ENCODE results near the gene ALOX15.

ALOX15 gene

GRCh38 chr17:4623249-4623648 lies 18.2 kb downstream of the ALOX15 start:
- H3K36me3 ChIP-seq (ENCODE audit: control insufficient read depth, insufficient read depth, low read length), result no peaks in the 10 kb centered on the region
- H3K4me1 ChIP-seq (ENCODE audit: control insufficient read depth, insufficient read depth, low read length), result no peaks in the 10 kb centered on the region
- H3K9me3 ChIP-seq (ENCODE audit: control insufficient read depth, insufficient read depth, low read length), result no peaks in the 10 kb centered on the region
- H3K4me3 ChIP-seq (ENCODE audit: low read length), result no peak overlapping the region
- no peaks in the 10 kb centered on the region for H3K27me3 ChIP-seq (ENCODE audit: control insufficient read depth, insufficient read depth, low read length)
- no peak for DNase-seq (ENCODE audit: low read depth, low spot score)
- no peak overlapping the region for H3K27ac ChIP-seq (ENCODE audit: low read length)
- no CpG with 5 or more reads among the region's 2 CpGs for WGBS (ENCODE audit: insufficient coverage, insufficient read length)

GRCh38 chr17:4622375-4622774 lies 19.1 kb downstream of the ALOX15 start:
- no peak for DNase-seq (ENCODE audit: low read depth, low spot score)
- no peak overlapping the region for H3K4me3 ChIP-seq (ENCODE audit: low read length)
- H3K4me1 ChIP-seq (ENCODE audit: control insufficient read depth, insufficient read depth, low read length), result no peaks in the 10 kb centered on the region
- no peaks in the 10 kb centered on the region for H3K36me3 ChIP-seq (ENCODE audit: control insufficient read depth, insufficient read depth, low read length)
- H3K27ac ChIP-seq (ENCODE audit: low read length), result no peak overlapping the region
- no peaks in the 10 kb centered on the region for H3K27me3 ChIP-seq (ENCODE audit: control insufficient read depth, insufficient read depth, low read length)
- WGBS (ENCODE audit: insufficient coverage, insufficient read length), result no CpG with 5 or more reads among the region's 1 CpG
- no peaks in the 10 kb centered on the region for H3K9me3 ChIP-seq (ENCODE audit: control insufficient read depth, insufficient read depth, low read length)

DNA sequence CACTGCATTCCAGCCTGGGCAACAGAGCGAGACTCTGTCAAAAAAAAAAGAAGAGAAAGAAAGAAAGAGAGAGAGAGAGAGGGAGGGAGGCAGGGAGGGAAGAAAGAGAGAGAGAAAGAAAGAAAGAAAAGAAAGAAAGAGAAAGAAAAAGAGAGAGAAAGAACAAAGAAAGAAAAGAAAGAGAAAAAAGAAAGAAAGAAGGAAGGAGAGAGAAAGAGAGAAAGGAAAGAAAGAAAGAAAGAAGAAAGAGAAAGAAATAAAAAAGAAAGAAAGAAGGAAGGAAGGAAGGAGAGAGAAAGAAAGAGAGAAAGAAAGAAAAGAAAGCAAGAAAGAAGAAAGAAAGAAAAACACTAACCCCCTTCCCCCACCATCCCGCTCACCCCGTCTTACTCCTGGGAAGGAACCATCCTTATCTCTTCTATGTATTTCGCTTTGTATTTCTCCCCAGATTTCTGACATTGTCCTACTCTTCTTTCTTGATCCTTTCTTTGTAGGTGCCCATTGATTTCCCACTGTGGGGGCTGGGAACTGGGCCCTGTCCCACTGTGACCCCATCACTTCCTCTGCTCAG lies 20.9 kb downstream of the ALOX15 start:
- Histone ChIP-seq H3K9me3 (ENCODE audit: control insufficient read depth, insufficient read depth, low read length) (no peaks in the 10 kb centered on the region), H3K27ac (ENCODE audit: low read length) (no peak overlapping the region), H3K4me3 (ENCODE audit: low read length) (no peak overlapping the region), H3K27me3 (ENCODE audit: control insufficient read depth, insufficient read depth, low read length) (no peaks in the 10 kb centered on the region), H3K4me1 (ENCODE audit: control insufficient read depth, insufficient read depth, low read length) (no peaks in the 10 kb centered on the region), H3K36me3 (ENCODE audit: control insufficient read depth, insufficient read depth, low read length) (no peaks in the 10 kb centered on the region)
- DNase-seq (ENCODE audit: low read depth, low spot score), result no peak
- no CpG with 5 or more reads among the region's 4 CpGs for WGBS (ENCODE audit: insufficient coverage, insufficient read length)

DNA sequence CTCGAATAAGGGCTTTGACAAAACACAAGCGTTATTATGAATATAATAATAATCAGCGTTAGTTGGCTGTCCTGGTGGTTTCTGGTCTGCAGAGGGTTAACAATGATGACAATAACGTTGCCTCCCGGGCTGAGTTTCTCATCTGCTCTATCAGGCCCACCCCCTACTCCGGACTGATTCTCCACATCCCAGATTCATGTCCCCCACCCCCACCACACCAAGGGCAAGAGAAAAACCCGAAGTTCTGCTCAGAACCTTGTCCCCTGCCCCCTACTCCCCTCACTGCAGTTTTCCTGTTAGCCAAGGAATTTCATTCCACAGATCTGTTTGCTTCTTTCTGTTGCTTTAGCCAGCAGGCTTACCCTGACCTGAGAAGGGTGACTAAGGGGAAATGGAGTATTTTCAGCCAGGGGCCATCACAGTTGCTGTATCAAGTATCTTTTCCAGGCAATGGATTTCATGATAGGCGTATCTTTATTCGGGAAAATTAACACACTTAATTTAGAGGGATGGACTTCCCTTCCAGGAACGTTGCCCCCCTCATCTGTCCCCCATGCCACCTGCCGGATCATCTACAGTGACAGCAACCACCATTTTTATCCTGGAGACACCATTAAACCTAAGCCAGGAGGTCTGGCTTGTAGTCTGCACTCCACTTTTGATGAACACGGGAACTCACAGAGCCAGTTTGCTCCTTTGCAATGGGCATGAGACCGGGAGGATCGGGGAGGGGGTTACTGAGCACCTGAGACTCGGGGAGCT lies 23.7 kb downstream of the ALOX15 start:
- no CpG with 5 or more reads among the region's 15 CpGs for WGBS (ENCODE audit: insufficient coverage, insufficient read length)
- no peak overlapping the region for H3K27ac ChIP-seq (ENCODE audit: low read length)
- no peaks in the 10 kb centered on the region for H3K27me3 ChIP-seq (ENCODE audit: control insufficient read depth, insufficient read depth, low read length)
- H3K4me3 ChIP-seq (ENCODE audit: low read length), result no peak overlapping the region
- no peaks in the 10 kb centered on the region for H3K36me3 ChIP-seq (ENCODE audit: control insufficient read depth, insufficient read depth, low read length)
- H3K9me3 ChIP-seq (ENCODE audit: control insufficient read depth, insufficient read depth, low read length), result no peaks in the 10 kb centered on the region
- no peaks in the 10 kb centered on the region for H3K4me1 ChIP-seq (ENCODE audit: control insufficient read depth, insufficient read depth, low read length)
- no peak for DNase-seq (ENCODE audit: low read depth, low spot score)

GRCh38 chr17:4617090-4617489 lies 24.4 kb downstream of the ALOX15 start:
- WGBS (ENCODE audit: insufficient coverage, insufficient read length), result no CpG with 5 or more reads among the region's 17 CpGs

DNA sequence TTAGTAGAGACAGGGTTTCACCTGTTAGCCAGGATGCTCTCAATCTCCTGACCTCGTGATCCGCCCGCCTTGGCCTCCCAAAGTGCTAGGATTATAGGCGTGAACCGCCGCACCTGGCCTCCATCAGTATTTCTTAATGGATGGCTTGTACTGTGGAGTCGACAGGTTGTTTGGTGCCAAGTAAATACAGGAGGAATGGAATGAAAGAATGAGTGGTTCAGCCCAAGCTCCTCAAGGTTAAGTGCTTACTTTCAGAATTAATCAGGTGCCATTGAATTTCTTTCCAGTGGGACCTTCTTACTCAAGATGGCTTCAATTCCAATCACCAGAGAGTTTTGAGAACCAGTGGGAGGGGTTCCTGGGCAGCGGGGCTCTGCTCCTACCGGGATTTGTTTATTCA lies 25.0 kb downstream of the ALOX15 start:
- no peak for DNase-seq (ENCODE audit: low read depth, low spot score)
- no peaks in the 10 kb centered on the region for H3K4me1 ChIP-seq (ENCODE audit: control insufficient read depth, insufficient read depth, low read length)
- H3K27ac ChIP-seq (ENCODE audit: low read length), result no peak overlapping the region
- no peaks in the 10 kb centered on the region for H3K9me3 ChIP-seq (ENCODE audit: control insufficient read depth, insufficient read depth, low read length)
- H3K4me3 ChIP-seq (ENCODE audit: low read length), result no peak overlapping the region
- no peaks in the 10 kb centered on the region for H3K27me3 ChIP-seq (ENCODE audit: control insufficient read depth, insufficient read depth, low read length)
- no peaks in the 10 kb centered on the region for H3K36me3 ChIP-seq (ENCODE audit: control insufficient read depth, insufficient read depth, low read length)
- no CpG with 5 or more reads among the region's 9 CpGs for WGBS (ENCODE audit: insufficient coverage, insufficient read length)

More at GRCh38 chr17:4617090-4617489, 24.4 kb downstream of the ALOX15 start:
- no peak for DNase-seq (ENCODE audit: low read depth, low spot score)
- Histone ChIP-seq H3K36me3 (ENCODE audit: control insufficient read depth, insufficient read depth, low read length) (no peaks in the 10 kb centered on the region), H3K27ac (ENCODE audit: low read length) (no peak overlapping the region), H3K4me1 (ENCODE audit: control insufficient read depth, insufficient read depth, low read length) (no peaks in the 10 kb centered on the region), H3K4me3 (ENCODE audit: low read length) (no peak overlapping the region), H3K9me3 (ENCODE audit: control insufficient read depth, insufficient read depth, low read length) (no peaks in the 10 kb centered on the region), H3K27me3 (ENCODE audit: control insufficient read depth, insufficient read depth, low read length) (no peaks in the 10 kb centered on the region)

GRCh38 chr17:4610656-4611055 lies 30.8 kb downstream of the ALOX15 start:
- Histone ChIP-seq H3K27ac (ENCODE audit: low read length) (no peak overlapping the region), H3K9me3 (ENCODE audit: control insufficient read depth, insufficient read depth, low read length) (no peaks in the 10 kb centered on the region), H3K4me1 (ENCODE audit: control insufficient read depth, insufficient read depth, low read length) (no peaks in the 10 kb centered on the region), H3K36me3 (ENCODE audit: control insufficient read depth, insufficient read depth, low read length) (no peaks in the 10 kb centered on the region), H3K27me3 (ENCODE audit: control insufficient read depth, insufficient read depth, low read length) (no peaks in the 10 kb centered on the region), H3K4me3 (ENCODE audit: low read length) (no peak overlapping the region)
- WGBS (ENCODE audit: insufficient coverage, insufficient read length), result no CpG with 5 or more reads among the region's 6 CpGs
- DNase-seq (ENCODE audit: low read depth, low spot score), result no peak

DNA sequence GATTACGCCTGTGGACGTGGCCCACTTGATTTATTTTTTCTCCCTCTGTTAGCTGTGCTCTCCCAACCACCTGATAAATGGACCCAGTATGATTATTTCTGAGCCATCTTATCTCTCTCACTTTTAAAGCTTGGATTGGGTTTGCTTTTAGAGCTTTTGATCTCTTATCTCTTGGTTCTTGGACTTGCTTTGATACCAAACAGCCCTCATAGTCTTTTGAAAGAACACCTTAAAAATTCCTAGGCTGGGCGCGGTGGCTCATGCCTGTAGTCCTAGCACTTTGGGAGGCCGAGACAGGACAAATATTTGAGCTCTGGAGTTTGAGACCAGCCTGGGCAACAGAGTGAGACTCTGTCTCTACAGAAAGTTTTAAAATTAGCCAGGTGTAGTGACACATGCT lies 31.3 kb downstream of the ALOX15 start:
- no peaks in the 10 kb centered on the region for H3K36me3 ChIP-seq (ENCODE audit: control insufficient read depth, insufficient read depth, low read length)
- H3K4me1 ChIP-seq (ENCODE audit: control insufficient read depth, insufficient read depth, low read length), result no peaks in the 10 kb centered on the region
- no peaks in the 10 kb centered on the region for H3K9me3 ChIP-seq (ENCODE audit: control insufficient read depth, insufficient read depth, low read length)
- DNase-seq (ENCODE audit: low read depth, low spot score), result no peak
- H3K27me3 ChIP-seq (ENCODE audit: control insufficient read depth, insufficient read depth, low read length), result no peaks in the 10 kb centered on the region
- H3K4me3 ChIP-seq (ENCODE audit: low read length), result no peak overlapping the region
- no peak overlapping the region for H3K27ac ChIP-seq (ENCODE audit: low read length)
- WGBS (ENCODE audit: insufficient coverage, insufficient read length), result no CpG with 5 or more reads among the region's 5 CpGs

- no CpG with 5 or more reads among the region's 7 CpGs for WGBS (ENCODE audit: insufficient coverage, insufficient read length)
- no peak for DNase-seq (ENCODE audit: low read depth, low spot score)
- Histone ChIP-seq H3K27ac (ENCODE audit: low read length) (no peak overlapping the region), H3K9me3 (ENCODE audit: control insufficient read depth, insufficient read depth, low read length) (no peaks in the 10 kb centered on the region), H3K4me1 (ENCODE audit: control insufficient read depth, insufficient read depth, low read length) (no peaks in the 10 kb centered on the region), H3K27me3 (ENCODE audit: control insufficient read depth, insufficient read depth, low read length) (no peaks in the 10 kb centered on the region), H3K4me3 (ENCODE audit: low read length) (no peak overlapping the region), H3K36me3 (ENCODE audit: control insufficient read depth, insufficient read depth, low read length) (no peaks in the 10 kb centered on the region)
Observed at GRCh38 chr17:4609761-4610160, 31.7 kb downstream of the ALOX15 start.

DNA sequence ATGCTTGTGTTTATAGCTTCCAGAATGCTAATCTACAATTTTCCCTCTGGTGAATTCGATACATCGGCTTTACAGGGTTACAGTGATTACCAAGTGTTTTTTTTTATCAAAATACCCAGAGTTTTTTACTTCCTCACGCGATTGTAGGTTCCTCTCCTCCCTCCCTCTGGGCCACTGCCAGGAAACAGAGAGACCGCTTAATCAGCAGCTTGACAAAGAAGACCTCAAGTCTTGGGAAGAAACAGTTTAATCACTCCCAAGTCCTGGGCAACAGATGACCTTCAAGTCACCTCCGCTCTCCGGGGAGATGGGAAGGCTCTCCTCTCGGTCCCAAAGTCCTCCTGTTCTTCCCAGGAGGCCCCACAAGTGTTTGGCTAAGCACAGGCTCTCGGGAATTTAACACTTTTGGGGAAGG lies 33.7 kb downstream of the ALOX15 start:
- Histone ChIP-seq H3K4me1 (ENCODE audit: control insufficient read depth, insufficient read depth, low read length) (no peaks in the 10 kb centered on the region), H3K36me3 (ENCODE audit: control insufficient read depth, insufficient read depth, low read length) (no peaks in the 10 kb centered on the region), H3K27ac (ENCODE audit: low read length) (no peak overlapping the region), H3K9me3 (ENCODE audit: control insufficient read depth, insufficient read depth, low read length) (no peaks in the 10 kb centered on the region), H3K4me3 (ENCODE audit: low read length) (no peak overlapping the region), H3K27me3 (ENCODE audit: control insufficient read depth, insufficient read depth, low read length) (no peaks in the 10 kb centered on the region)
- DNase-seq (ENCODE audit: low read depth, low spot score), result no peak
- no CpG with 5 or more reads among the region's 9 CpGs for WGBS (ENCODE audit: insufficient coverage, insufficient read length)

GRCh38 chr17:4607261-4607741 lies 34.2 kb downstream of the ALOX15 start:
- no peaks in the 10 kb centered on the region for H3K36me3 ChIP-seq (ENCODE audit: control insufficient read depth, insufficient read depth, low read length)

More at GRCh38 chr17:4607261-4607741, 34.2 kb downstream of the ALOX15 start:
- Histone ChIP-seq H3K4me3 (ENCODE audit: low read length) (no peak overlapping the region), H3K9me3 (ENCODE audit: control insufficient read depth, insufficient read depth, low read length) (no peaks in the 10 kb centered on the region), H3K4me1 (ENCODE audit: control insufficient read depth, insufficient read depth, low read length) (no peaks in the 10 kb centered on the region), H3K27me3 (ENCODE audit: control insufficient read depth, insufficient read depth, low read length) (no peaks in the 10 kb centered on the region), H3K27ac (ENCODE audit: low read length) (no peak overlapping the region)
- WGBS (ENCODE audit: insufficient coverage, insufficient read length), result no CpG with 5 or more reads among the region's 25 CpGs
- DNase-seq (ENCODE audit: low read depth, low spot score), result no peak
